Type B pancreatic cell (in vitro differentiated cells): ENCODE data around the gene LARP7. TPM values are rescaled to one million over a fixed set of nuclear protein-coding genes. Genes with fewer than 3 reads are reported as not detected.
"Not testable (repeated sequence)": the region's sequence is repeated elsewhere in the genome, so short reads cannot be mapped to it uniquely, and the experiment has no call there.

Experiments used
- DNase-seq: peaks from one replicate; pipeline ENCODE4 v3.0.0; 2021; ENCODE audit warnings: mixed read lengths; ENCODE audit not compliant: unreplicated experiment; ENCODE audit errors: extremely low spot score
- H3K27ac Mint-ChIP-seq: 2 replicates; pipeline ENCODE4 v1.8.0; 2021; ENCODE audit warnings: mild to moderate bottlenecking, mixed read lengths
- H3K27me3 Mint-ChIP-seq: 2 replicates; pipeline ENCODE4 v1.8.0; 2021; ENCODE audit warnings: mixed read lengths
- H3K36me3 Mint-ChIP-seq: 2 replicates; pipeline ENCODE4 v1.8.0; 2021; ENCODE audit warnings: mixed read lengths
- H3K4me1 Mint-ChIP-seq: one replicate; pipeline ENCODE4 v1.8.0; 2021; ENCODE audit warnings: mixed read lengths; ENCODE audit not compliant: unreplicated experiment
- H3K4me3 Mint-ChIP-seq: 2 replicates; pipeline ENCODE4 v1.8.0; 2021; ENCODE audit warnings: mild to moderate bottlenecking, mixed read lengths
- H3K9me3 Mint-ChIP-seq: 2 replicates; pipeline ENCODE4 v1.8.0; 2021; ENCODE audit warnings: mixed read lengths
- total RNA-seq: library from RNA; stranded (reverse); gene quantifications from 2 replicates; pipeline ENCODE4 v1.2.1, GENCODE V29; 2021; ENCODE audit warnings: low replicate concordance
- TF ChIP-seq, protein P1 (sequence below): fragments of 200-600 bp; sonication (generic); conservative IDR thresholded peaks from 2 replicates; pipeline ENCODE4 v1.5.0; 2021; ENCODE audit warnings: antibody characterized with exemption, mild to moderate bottlenecking

LARP7 gene
- total RNA-seq, 1 donor from 2014 or later, result 43.5 TPM

GRCh38 chr4:112655270-112655669, 18.3 kb downstream of the LARP7 start:
- Mint-ChIP-seq H3K4me3 (no peak overlapping the region), H3K4me1 (no peaks in the 10 kb centered on the region), H3K27me3 (no peaks in the 10 kb centered on the region), H3K27ac (no peak overlapping the region), H3K9me3 (no peaks in the 10 kb centered on the region), H3K36me3 (peaks cover 12% of the 10 kb centered on the region)
- TF ChIP-seq, protein P1, sequence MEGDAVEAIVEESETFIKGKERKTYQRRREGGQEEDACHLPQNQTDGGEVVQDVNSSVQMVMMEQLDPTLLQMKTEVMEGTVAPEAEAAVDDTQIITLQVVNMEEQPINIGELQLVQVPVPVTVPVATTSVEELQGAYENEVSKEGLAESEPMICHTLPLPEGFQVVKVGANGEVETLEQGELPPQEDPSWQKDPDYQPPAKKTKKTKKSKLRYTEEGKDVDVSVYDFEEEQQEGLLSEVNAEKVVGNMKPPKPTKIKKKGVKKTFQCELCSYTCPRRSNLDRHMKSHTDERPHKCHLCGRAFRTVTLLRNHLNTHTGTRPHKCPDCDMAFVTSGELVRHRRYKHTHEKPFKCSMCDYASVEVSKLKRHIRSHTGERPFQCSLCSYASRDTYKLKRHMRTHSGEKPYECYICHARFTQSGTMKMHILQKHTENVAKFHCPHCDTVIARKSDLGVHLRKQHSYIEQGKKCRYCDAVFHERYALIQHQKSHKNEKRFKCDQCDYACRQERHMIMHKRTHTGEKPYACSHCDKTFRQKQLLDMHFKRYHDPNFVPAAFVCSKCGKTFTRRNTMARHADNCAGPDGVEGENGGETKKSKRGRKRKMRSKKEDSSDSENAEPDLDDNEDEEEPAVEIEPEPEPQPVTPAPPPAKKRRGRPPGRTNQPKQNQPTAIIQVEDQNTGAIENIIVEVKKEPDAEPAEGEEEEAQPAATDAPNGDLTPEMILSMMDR, result no peak
- DNase-seq, result no peak

GRCh38 chr4:112656115-112656514, 19.2 kb downstream of the LARP7 start:
- not testable (repeated sequence) for H3K9me3 Mint-ChIP-seq, H3K27ac Mint-ChIP-seq, H3K4me3 Mint-ChIP-seq

GRCh38 chr4:112664611-112665010, 27.7 kb downstream of the LARP7 start:
- Mint-ChIP-seq H3K4me1 (no peaks in the 10 kb centered on the region), H3K36me3 (no peaks in the 10 kb centered on the region), H3K4me3 (no peak overlapping the region), H3K27ac (no peak overlapping the region), H3K9me3 (no peaks in the 10 kb centered on the region), H3K27me3 (no peaks in the 10 kb centered on the region)
- TF ChIP-seq, protein P1, result no peak
- DNase-seq, result no peak

More at GRCh38 chr4:112656115-112656514, 19.2 kb downstream of the LARP7 start:
- not testable (repeated sequence) for H3K4me1 Mint-ChIP-seq, DNase-seq, H3K27me3 Mint-ChIP-seq
- peaks cover 12% of the 10 kb centered on the region for H3K36me3 Mint-ChIP-seq

DNA sequence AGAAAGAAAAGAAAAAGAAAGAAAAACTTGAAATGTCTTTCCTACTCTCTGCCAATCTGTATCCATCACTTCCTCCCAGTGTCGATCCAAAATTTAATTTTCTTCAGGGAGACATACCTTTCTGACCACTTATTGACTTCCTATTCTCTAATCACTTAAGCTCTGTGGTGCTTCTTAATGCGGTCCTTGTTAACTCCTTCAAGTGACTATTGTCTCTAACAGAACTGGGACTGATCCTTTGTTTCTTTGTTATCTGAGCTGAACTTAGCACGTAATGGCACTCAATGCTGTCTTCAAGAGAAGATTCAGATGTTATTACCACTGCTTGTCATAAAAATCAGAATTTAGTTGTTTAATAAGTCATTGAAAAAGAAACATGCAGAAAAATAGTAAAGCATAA, 31.2 kb downstream of the LARP7 start:
- Mint-ChIP-seq H3K4me3 (no peak overlapping the region), H3K4me1 (no peaks in the 10 kb centered on the region), H3K9me3 (no peaks in the 10 kb centered on the region), H3K27ac (no peak overlapping the region), H3K27me3 (no peaks in the 10 kb centered on the region), H3K36me3 (no peaks in the 10 kb centered on the region)
- TF ChIP-seq, protein P1, result no peak
- no peak for DNase-seq

GRCh38 chr4:112673076-112673475, 36.1 kb downstream of the LARP7 start:
- Mint-ChIP-seq H3K36me3 (no peaks in the 10 kb centered on the region), H3K4me3 (no peak overlapping the region), H3K27me3 (no peaks in the 10 kb centered on the region), H3K4me1 (no peaks in the 10 kb centered on the region), H3K9me3 (no peaks in the 10 kb centered on the region), H3K27ac (no peak overlapping the region)
- TF ChIP-seq, protein P1, result no peak
- no peak for DNase-seq

- H3K9me3 Mint-ChIP-seq, result no peaks in the 10 kb centered on the region
- TF ChIP-seq, protein P1, result no peak
- H3K27ac Mint-ChIP-seq, result no peak overlapping the region
- DNase-seq, result no peak
- H3K4me1 Mint-ChIP-seq, result no peaks in the 10 kb centered on the region
- no peaks in the 10 kb centered on the region for H3K36me3 Mint-ChIP-seq
- no peak overlapping the region for H3K4me3 Mint-ChIP-seq
- H3K27me3 Mint-ChIP-seq, result no peaks in the 10 kb centered on the region
These were observed 36.7 kb downstream of the LARP7 start for GRCh38 chr4:112673686-112674085.
